IPS-11a (cell line): Measurements from ENCODE around the gene LIG4.

Experiments used
- H3K4me3 ChIP-seq: one replicate; pipeline ENCODE4 v1.5.1; 2013; ENCODE audit warnings: low read depth, low read length, control low read depth

The LIG4 gene

GRCh38 chr13:108194435-108194936 is 20.9 kb downstream of the LIG4 start:
- H3K4me3 ChIP-seq: no peak overlapping the region

DNA sequence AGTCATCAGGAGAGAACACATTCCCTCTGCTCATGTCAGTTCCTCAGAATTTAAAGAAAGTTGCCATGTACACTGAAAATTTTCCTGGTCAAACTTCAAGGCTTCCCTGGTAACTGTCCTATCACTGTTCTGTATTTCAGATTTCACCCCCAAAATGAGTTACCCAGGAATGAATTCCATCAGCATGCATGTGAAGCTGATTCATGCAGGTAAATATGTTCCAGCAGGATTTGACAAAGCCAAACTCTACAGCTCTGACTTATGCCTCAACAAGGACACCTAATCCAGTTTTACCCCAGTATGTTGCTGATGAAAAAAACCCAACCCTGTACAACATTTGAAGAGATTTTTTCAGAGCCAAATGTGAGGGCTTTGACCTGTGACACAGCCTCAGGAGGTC is 21.5 kb downstream of the LIG4 start:
- H3K4me3 ChIP-seq: no peak overlapping the region

DNA sequence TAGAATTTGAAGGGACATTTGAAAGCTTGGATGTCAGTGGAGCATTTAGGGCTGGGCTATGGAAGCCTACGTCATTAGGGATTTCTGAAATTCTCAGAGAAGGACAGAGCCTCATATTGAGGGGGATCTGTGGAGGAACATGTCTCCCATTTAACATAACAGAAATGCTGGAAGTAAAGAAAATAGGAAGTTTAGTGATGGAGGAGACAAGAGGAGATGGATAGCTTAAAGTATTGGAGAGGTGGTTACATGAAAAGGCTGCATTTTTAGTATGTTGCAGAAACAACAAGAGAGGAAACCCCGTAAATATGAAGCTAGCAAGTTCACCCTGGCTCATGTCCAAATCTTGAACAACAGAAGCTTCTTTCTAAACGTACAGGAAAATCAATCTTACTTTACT is 24.4 kb downstream of the LIG4 start:
- H3K4me3 ChIP-seq: no peak overlapping the region

DNA sequence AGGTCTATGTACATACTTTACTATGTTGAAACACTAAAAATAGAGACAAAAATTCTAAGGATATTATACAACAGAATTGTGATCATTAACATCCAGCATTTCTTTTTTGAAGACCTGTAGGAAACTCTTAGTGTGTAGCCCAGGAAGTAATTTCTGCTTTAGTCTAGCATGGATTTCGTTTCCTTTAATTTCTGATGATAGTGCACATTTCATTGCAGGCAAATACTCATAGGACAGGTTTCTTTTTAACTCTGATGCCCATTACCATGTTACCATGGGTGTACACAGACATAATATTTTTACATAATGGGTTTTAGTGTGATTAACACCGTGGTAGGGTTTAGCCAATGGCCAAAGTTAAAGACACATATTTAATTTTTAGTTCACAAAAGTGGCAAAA is 27.1 kb downstream of the LIG4 start:
- H3K4me3 ChIP-seq: no peak overlapping the region

DNA sequence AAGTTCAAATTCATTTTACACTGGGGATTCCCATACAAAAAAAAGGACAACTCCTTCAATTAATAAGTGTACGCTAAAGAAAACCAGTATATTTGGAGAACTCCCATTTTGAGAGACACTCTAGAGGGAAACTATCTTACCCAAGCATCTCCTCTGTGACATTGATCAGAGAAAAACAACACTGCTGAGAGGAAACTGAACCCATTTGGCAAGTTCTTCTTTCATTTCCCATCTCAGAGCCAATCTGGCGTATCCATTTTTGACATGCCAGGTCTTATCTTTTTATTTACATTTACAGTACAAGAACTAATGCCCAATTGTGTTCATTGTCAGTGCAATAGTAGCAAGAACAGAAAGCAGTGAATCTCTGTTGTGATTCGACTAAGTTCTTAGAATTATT is 30.1 kb downstream of the LIG4 start:
- no peak overlapping the region for H3K4me3 ChIP-seq

DNA sequence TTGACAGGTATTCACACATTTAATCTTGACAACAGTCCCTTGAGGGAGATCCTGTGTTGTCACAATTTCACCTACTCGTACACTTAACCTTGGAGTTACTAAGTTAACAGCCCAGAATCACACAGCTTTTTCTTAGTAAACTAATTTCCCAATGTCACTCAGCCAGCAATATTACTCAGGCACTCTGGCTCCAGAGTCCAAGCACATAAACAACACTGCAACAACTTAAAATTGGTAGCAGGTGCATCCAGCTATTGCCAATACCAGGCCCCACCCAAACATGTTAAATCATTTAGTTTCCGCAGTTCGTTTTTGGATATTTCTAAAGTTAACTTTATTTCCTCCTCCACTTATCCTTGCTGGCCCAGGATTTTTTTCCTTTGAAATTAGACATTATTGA is 32.7 kb downstream of the LIG4 start:
- no peak overlapping the region for H3K4me3 ChIP-seq

GRCh38 chr13:108178078-108178477 is 37.3 kb downstream of the LIG4 start:
- H3K4me3 ChIP-seq: no peak overlapping the region

DNA sequence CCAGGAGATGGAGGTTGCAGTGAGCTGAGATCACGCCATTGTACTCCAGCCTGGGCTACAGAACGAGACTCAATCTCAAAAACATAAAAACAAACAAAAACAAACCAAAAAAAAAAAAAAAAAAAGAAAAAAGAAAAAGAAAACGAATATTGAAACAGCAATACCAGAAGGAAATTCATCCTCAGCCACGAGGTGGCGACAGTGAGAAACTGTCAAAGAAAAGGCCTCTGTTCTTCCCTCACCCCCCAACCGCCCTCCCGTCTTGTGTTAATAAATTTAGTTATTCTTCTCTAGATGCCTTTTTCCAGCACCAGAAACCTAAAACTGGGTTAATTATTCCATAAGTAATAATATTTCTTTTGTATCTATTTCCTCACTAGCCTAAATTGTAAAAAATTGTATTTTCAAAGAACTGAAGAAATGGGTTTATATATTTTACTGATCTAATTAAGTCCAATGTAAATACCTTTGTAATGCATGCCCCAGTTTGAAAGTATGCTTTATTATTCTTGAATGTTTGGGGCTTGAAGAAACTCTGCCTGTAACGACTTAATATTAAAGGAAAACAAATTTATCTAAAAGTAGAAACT is 38.6 kb downstream of the LIG4 start:
- no peak overlapping the region for H3K4me3 ChIP-seq

DNA sequence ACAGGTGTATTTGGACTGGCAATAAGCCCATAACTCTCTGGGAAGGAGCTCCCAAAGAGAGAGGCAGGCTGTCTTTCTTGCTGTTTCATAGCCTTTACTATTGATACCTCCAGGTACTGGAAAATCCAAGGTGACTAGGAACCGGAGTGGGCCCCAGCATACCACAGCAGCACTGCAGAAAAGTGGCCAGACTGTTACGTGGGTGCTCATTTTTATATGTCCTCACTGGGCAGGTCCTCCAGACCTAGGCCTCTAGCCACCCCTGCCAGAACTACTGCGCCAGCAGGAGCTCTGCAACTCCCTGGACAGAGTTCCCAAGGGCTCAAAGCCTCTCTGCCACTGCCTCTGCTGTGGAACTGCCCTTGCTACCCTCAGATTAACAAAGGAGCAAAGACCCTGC is 46.4 kb downstream of the LIG4 start:
- no peak overlapping the region for H3K4me3 ChIP-seq

GRCh38 chr13:108166078-108166477 is 49.3 kb downstream of the LIG4 start:
- no peak overlapping the region for H3K4me3 ChIP-seq

DNA sequence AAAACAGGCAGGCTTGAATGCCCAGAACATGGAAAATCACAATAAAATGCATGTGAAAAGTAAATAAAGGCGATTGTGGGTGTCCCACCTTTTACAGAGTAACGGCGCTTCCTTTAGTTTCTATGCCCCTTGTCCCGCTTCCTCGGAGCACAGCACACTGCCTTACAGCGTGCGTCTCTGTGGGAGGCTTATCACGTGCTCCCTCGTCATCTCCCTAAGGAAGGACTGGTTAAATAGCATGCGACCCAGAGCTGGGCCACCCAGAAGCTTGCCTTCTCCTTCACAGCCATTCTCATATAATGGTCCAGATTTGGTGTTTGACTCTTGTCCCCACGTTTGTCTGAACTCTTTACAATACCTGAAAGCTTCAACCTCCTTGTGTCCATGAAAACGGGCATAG is 56.6 kb downstream of the LIG4 start:
- H3K4me3 ChIP-seq: no peak overlapping the region
